ENCODE results near the gene THSD4. TPM values are rescaled to one million over a fixed set of nuclear protein-coding genes. Genes with fewer than 3 reads are reported as not detected.

Gene THSD4
- total RNA-seq, 1 donor from 2014 or later: 5.1 TPM

GRCh38 chr15:71760852-71761251 lies 645.6 kb downstream of the THSD4 start:
- no peak for DNase-seq (ENCODE audit: low spot score)

GRCh38 chr15:71761649-71762048 lies 646.4 kb downstream of the THSD4 start:
- DNase-seq (ENCODE audit: low spot score): no peak

- DNase-seq (ENCODE audit: low spot score): no peak
Measured at GRCh38 chr15:71768184-71768583, 652.9 kb downstream of the THSD4 start.

GRCh38 chr15:71773206-71773859 lies 658.1 kb downstream of the THSD4 start:
- DNase-seq (ENCODE audit: low spot score): no peak

GRCh38 chr15:71775856-71776255 lies 660.6 kb downstream of the THSD4 start:
- no peak for DNase-seq (ENCODE audit: low spot score)

- no peak for DNase-seq (ENCODE audit: low spot score)
Measured at GRCh38 chr15:71776304-71776703, 661.0 kb downstream of the THSD4 start.

- no peak for DNase-seq (ENCODE audit: low spot score)
Measured at GRCh38 chr15:71777216-71777943, 662.1 kb downstream of the THSD4 start.

- DNase-seq (ENCODE audit: low spot score): no peak
Measured at GRCh38 chr15:71779073-71779797, 664.0 kb downstream of the THSD4 start.

GRCh38 chr15:71780115-71780976 lies 665.1 kb downstream of the THSD4 start:
- DNase-seq (ENCODE audit: low spot score): no peak

- DNase-seq (ENCODE audit: low spot score): no peak
Measured at GRCh38 chr15:71781179-71781964, 666.1 kb downstream of the THSD4 start.

- DNase-seq (ENCODE audit: low spot score): no peak
Measured at GRCh38 chr15:71781965-71782265, 666.6 kb downstream of the THSD4 start.

- DNase-seq (ENCODE audit: low spot score): no peak
Measured at GRCh38 chr15:71782422-71783165, 667.3 kb downstream of the THSD4 start.

- DNase-seq (ENCODE audit: low spot score): no peak
Measured at GRCh38 chr15:71784719-71785118, 669.4 kb downstream of the THSD4 start.

- DNase-seq (ENCODE audit: low spot score): no peak
Measured at GRCh38 chr15:71785996-71786395, 670.7 kb downstream of the THSD4 start.

- DNase-seq (ENCODE audit: low spot score): no peak
Measured at GRCh38 chr15:71786673-71787072, 671.4 kb downstream of the THSD4 start.

GRCh38 chr15:71788646-71789579 lies 673.6 kb downstream of the THSD4 start:
- peak; percentile 22 for DNase-seq (ENCODE audit: low spot score)

- DNase-seq (ENCODE audit: low spot score): no peak
Measured at GRCh38 chr15:71789616-71790015, 674.3 kb downstream of the THSD4 start.

- DNase-seq (ENCODE audit: low spot score): no peak
Measured at GRCh38 chr15:71790081-71790480, 674.8 kb downstream of the THSD4 start.

GRCh38 chr15:71791975-71792374 lies 676.7 kb downstream of the THSD4 start:
- no peak for DNase-seq (ENCODE audit: low spot score)

Data from mesenteric fat pad (tissue), 1 donor.